GM12878 (cell line): ENCODE measurements around the gene GUK1.

ENCODE experiments used
- ETV6 ChIP-seq, 2 experiments: fragments of 450-650 bp in 1 of 2; IDR thresholded peaks in 1 of 2; conservative IDR thresholded peaks in 1 of 2; 2 replicates each; pipeline ENCODE4 v1.6.1; 2014; ENCODE audit warnings: antibody characterized with exemption in 1 of 2, borderline replicate concordance in 1 of 2, low read depth in 1 of 2, mild to moderate bottlenecking in 1 of 2, moderate library complexity in 1 of 2
- HDAC2 ChIP-seq: fragments of 200-600 bp; sonication (generic); IDR thresholded peaks from 2 replicates; pipeline ENCODE4 v1.6.1; 2017
- MXI1 ChIP-seq: fragments of 150-350 bp; IDR thresholded peaks from 2 replicates; pipeline ENCODE4 v1.6.1; 2011; ENCODE audit warnings: low read depth, mild to moderate bottlenecking, inconsistent platforms, low read length, improper control_type of control experiment
- TF ChIP-seq, protein P1 (sequence below), 3 experiments: IDR thresholded peaks in 2 of 3; conservative IDR thresholded peaks in 1 of 3; 2 replicates each; pipeline ENCODE4 v1.5.1; 2011; ENCODE audit warnings: low read depth in 3 of 3, low read length in 3 of 3, mild to moderate bottlenecking in 3 of 3, control low read depth in 2 of 3, moderate library complexity in 2 of 3, inconsistent platforms in 1 of 3, mixed read lengths in 1 of 3; ENCODE audit not compliant: control insufficient read depth in 2 of 3, insufficient read depth in 1 of 3; ENCODE audit errors: extremely low read depth in 1 of 3
- TF ChIP-seq, protein P2 (sequence below): IDR thresholded peaks from 2 replicates; pipeline ENCODE4 v1.6.1; 2011; ENCODE audit warnings: low read depth, low read length, improper control_type of control experiment, borderline replicate concordance
- TF ChIP-seq, protein P3 (sequence below): fragments of 450-650 bp; IDR thresholded peaks from 2 replicates; pipeline ENCODE4 v1.6.1; 2014; ENCODE audit warnings: mild to moderate bottlenecking
- TF ChIP-seq, protein P4 (sequence below): IDR thresholded peaks from 2 replicates; pipeline ENCODE4 v1.6.1; 2012; ENCODE audit warnings: mild to moderate bottlenecking, low read depth, low read length

DNA sequence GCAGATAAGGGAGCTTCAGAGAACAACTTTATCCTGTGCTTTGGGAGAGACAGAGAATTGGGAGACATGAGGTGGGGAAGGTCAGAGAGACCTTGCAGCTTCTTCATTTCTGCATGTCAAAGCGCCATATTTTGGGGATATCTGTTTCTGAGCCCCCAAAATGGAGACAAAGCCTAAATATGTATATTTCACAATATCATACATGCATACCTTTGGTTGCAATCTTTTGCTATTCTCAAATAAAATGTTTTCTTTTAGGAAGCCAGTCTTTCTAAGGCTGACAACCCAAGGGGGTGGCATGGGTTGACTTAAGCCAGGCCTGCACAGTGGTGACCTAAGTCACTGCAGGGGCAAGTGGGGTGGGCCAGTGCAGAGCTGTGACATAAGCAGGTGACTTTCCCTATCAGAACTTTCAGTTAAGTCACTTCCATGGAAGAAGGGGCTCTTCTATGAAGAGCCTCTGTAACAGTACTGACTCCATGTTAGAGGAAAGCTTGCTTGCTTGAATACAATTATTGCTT is 17.1 kb upstream of the GUK1 start:
- TF ChIP-seq, protein P1, sequence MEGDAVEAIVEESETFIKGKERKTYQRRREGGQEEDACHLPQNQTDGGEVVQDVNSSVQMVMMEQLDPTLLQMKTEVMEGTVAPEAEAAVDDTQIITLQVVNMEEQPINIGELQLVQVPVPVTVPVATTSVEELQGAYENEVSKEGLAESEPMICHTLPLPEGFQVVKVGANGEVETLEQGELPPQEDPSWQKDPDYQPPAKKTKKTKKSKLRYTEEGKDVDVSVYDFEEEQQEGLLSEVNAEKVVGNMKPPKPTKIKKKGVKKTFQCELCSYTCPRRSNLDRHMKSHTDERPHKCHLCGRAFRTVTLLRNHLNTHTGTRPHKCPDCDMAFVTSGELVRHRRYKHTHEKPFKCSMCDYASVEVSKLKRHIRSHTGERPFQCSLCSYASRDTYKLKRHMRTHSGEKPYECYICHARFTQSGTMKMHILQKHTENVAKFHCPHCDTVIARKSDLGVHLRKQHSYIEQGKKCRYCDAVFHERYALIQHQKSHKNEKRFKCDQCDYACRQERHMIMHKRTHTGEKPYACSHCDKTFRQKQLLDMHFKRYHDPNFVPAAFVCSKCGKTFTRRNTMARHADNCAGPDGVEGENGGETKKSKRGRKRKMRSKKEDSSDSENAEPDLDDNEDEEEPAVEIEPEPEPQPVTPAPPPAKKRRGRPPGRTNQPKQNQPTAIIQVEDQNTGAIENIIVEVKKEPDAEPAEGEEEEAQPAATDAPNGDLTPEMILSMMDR (IDR thresholded peaks at IDR 0.05 in 2 of 3, conservative IDR thresholded peaks at IDR 0.05 in 1 of 3; ENCODE audit: control insufficient read depth in 2 of 3, extremely low read depth in 1 of 3, insufficient read depth in 1 of 3, low read depth in 3 of 3, low read length in 3 of 3) = no peak
- TF ChIP-seq ETV6 (conservative IDR thresholded peaks at IDR 0.05 in 1 of 2, IDR thresholded peaks at IDR 0.05 in 1 of 2; ENCODE audit: borderline replicate concordance in 1 of 2, low read depth in 1 of 2) (no peak), HDAC2 (no peak), MXI1 (no peak)
- TF ChIP-seq, protein P2, sequence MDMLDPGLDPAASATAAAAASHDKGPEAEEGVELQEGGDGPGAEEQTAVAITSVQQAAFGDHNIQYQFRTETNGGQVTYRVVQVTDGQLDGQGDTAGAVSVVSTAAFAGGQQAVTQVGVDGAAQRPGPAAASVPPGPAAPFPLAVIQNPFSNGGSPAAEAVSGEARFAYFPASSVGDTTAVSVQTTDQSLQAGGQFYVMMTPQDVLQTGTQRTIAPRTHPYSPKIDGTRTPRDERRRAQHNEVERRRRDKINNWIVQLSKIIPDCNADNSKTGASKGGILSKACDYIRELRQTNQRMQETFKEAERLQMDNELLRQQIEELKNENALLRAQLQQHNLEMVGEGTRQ = no peak
- TF ChIP-seq, protein P3, sequence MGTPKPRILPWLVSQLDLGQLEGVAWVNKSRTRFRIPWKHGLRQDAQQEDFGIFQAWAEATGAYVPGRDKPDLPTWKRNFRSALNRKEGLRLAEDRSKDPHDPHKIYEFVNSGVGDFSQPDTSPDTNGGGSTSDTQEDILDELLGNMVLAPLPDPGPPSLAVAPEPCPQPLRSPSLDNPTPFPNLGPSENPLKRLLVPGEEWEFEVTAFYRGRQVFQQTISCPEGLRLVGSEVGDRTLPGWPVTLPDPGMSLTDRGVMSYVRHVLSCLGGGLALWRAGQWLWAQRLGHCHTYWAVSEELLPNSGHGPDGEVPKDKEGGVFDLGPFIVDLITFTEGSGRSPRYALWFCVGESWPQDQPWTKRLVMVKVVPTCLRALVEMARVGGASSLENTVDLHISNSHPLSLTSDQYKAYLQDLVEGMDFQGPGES = no peak
- TF ChIP-seq, protein P4, sequence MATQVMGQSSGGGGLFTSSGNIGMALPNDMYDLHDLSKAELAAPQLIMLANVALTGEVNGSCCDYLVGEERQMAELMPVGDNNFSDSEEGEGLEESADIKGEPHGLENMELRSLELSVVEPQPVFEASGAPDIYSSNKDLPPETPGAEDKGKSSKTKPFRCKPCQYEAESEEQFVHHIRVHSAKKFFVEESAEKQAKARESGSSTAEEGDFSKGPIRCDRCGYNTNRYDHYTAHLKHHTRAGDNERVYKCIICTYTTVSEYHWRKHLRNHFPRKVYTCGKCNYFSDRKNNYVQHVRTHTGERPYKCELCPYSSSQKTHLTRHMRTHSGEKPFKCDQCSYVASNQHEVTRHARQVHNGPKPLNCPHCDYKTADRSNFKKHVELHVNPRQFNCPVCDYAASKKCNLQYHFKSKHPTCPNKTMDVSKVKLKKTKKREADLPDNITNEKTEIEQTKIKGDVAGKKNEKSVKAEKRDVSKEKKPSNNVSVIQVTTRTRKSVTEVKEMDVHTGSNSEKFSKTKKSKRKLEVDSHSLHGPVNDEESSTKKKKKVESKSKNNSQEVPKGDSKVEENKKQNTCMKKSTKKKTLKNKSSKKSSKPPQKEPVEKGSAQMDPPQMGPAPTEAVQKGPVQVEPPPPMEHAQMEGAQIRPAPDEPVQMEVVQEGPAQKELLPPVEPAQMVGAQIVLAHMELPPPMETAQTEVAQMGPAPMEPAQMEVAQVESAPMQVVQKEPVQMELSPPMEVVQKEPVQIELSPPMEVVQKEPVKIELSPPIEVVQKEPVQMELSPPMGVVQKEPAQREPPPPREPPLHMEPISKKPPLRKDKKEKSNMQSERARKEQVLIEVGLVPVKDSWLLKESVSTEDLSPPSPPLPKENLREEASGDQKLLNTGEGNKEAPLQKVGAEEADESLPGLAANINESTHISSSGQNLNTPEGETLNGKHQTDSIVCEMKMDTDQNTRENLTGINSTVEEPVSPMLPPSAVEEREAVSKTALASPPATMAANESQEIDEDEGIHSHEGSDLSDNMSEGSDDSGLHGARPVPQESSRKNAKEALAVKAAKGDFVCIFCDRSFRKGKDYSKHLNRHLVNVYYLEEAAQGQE = no peak
